ENCODE data around the gene KATNB1.

KATNB1 gene

DNA sequence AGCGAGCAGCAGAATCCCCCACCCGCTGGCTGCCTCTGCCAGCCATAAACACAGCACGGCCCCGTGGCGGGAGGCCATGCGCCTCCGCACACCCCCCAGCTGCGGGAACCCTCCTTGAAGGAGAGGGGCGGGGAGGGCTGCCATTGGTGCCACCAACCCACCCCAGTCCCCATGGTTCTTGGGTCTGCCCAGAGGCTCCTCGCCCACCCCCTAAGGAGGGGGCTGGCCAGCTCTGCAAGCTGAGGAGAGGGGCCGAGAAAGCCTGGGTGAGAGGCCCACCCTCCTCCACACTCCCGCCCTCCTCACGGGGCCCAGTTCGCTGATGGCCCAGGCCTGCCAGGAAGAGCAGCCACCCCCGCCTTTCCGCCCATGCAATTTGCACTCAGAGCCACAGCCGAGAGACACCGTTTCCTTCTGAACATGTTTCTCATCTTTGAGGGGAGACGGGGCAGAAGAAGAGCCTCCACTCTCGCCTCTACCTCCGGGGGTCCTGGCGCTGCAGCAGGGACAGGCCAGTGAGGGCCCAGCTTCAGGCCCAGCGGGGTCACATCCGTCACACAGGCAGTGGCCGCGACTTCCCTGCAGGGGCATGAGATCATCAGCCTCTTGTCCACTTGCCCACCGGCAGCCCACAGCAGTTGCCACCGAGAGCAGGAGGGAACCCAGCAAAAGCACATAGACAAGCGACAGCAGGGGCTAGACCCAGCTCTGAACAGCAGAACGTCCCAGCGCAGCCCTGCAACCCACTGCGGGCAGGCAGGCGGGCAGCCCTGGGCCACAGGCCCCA, 23.0 kb downstream of the KATNB1 start:
- no peak for FAIRE-seq

DNA sequence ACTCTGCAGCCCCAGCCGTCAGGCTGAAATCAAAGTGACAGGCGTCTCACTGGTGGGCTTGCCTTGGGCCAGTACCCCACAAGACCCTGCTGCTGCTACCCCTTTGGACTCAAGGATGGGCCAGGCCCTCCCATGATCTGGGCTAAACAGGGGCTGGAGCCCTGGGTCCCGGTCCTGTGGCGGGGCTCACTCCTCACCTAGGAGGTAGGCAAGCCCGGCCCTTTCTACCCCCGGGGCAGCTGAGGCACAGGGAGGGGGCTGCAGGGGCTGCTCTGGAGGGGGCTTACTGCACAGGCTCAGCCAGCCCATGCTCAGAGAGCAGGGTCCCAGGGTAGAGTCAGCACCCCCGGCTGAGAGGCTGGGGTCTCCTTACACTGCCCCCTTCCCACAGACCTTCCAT, 23.6 kb downstream of the KATNB1 start:
- FAIRE-seq: no peak

DNA sequence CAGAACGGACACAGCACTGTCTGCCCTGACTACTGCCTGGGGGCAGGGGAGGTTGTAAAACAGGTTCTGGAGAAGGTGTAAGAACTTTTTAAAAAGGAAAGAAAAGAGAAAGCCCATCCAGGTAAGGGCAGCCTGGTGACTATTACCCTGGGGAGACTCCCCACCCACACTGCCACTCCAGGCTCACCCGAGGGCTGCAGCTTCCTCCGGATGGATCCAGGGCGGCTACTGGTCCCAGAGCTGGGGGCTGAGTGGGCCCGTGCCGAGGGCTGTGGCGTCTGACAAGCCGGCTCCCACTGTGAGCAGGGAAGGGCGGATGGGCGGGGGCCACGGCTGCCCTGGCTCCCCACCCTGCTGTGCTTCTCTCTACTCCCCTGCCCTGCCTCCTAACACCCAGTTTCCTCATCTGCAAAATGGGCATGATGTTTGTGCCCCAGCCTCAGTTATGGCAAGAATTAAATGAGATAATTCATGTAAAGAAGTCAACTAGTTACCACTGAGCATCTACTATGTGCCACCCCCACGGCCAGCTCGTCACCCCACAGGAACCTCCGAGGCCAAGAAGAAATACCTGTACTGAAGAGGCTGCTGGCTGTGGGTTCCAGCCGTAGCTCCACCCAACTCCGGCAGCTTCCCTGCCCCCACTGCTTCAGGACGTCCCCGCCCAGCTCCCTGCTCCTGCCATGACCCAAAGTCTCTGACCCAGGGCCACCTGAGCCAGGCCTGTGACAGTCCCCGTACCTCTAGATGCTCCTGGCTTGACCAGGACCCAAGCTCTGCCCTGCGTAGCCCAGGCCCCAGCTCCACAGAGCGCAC, 24.2 kb downstream of the KATNB1 start:
- FAIRE-seq: no peak

- no peak for FAIRE-seq
Observed at GRCh38 chr16:57760357-57761160, 25.0 kb downstream of the KATNB1 start.

- no peak for FAIRE-seq
Observed at GRCh38 chr16:57761301-57761700, 25.7 kb downstream of the KATNB1 start.

DNA sequence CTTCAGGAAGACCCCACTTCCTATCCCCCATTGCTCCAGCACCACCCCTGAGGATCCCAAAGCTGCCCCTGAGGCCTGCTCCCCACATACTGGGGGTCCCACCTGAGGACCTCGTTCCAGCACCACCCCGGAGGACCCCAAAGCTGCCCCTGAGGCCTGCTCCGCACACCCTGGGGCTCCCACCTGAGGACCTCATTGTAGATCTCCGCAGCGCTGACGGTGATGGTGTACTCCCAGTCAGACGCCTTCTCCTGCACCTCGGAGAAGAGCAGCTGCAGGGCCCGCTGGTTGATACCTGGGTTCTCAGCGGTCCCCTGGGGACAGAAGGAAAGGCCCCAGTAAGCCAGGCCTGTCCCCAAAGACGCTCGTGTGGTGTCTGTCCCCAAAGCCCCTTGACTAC, 26.4 kb downstream of the KATNB1 start:
- FAIRE-seq: no peak

DNA sequence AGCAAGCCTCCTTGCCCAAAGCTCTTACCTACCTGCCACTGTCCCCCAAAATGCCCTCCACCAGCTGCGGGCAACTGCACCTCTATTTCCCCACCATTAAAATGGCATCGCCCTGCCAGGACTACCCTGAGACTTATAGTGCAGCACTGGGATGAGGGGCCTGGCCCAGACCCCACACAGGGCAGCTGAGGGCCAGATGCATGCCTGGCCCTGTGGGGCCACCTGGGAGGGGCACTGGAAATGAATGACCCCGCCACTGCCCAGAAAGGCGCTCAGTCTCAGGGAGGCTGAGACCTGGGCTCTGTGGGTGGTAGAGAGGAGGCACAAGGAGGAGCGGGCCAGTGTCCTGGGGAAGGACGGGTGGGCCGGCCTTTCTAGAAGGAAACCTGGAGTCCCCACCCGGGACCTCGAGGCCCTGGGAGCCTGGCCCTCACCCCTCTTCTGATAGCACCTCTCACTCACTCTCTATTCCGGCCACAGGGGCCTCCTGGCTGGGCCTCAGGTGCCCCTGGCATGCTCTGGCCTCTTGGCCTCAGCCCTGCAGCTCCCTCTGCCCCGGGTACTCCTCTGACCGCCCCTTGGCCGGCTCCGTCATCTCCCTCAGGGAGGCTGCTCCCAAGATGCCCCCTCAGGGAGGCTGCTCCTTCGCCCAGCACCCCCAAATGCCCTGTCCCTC, 26.9 kb downstream of the KATNB1 start:
- no peak for FAIRE-seq

DNA sequence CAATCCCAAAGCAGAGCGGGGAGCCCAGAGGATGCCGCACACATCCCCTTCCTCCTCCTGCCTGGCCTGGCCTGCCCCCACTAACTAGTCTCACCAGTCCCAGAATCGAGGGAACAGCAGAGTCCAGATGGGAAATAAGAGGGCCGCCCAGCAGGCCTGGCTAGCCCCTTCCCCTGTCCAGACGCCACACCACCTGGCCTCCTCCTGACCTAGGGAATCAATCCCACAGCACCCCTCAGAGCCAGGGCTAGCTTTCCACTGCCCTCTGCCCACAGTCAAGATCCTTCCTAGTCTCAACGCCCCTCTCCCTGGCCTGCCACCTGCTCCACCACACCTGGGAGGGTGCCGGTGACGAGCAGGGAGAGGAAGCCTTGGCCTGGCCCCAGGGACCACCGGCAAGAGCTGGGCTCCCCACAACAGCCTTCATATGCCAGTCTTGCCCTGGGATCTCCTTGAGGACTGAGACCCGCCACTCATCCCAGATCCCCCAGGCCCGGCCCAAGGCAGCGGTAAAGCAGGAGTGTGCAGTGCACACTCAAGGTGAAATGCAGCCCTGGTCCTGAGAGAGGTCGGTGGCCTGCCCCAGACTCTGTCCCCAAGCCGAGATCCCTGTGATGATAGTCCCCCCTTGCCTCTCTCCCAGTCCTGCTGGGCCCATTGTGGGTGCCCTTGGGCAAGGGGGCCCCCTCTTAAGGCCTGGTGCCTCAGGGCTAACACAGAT, 27.9 kb downstream of the KATNB1 start:
- no peak for FAIRE-seq

- FAIRE-seq: no peak
Observed at GRCh38 chr16:57764006-57764340, 28.4 kb downstream of the KATNB1 start.

- no peak for FAIRE-seq
Observed at GRCh38 chr16:57764341-57765159, 29.0 kb downstream of the KATNB1 start.

- FAIRE-seq: no peak
Observed at GRCh38 chr16:57765160-57765728, 29.7 kb downstream of the KATNB1 start.

DNA sequence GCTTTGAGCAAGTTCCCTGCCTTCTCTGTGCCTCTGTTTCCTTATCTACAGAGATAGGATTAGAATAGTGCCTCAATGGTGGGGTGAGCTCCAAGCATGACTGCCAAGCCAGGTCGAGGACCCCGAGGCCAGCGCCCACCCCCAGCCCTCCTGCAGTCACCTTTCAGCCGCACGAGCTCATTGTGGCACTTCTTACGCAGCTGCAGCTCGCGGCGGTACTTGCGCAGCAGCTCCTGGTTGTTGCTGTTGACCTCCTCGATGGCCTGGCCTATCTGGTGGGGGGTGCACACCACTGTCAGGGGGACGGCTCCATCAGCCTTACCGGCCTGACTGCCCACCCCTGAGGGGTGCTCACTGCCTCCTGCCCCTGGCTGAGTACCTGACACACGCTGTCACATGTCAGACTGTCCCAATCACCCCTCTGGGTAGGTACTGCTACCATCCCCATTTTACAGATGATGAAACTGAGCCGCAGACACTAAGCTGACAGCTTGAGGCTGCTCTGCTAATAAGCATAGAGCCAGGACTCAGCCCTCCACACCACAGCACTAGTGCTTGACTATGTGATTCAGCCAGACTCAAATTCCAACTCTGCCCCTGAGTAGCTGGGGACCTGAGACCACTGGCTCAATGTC, 31.3 kb downstream of the KATNB1 start:
- no peak for FAIRE-seq

GRCh38 chr16:57769541-57770145, 34.1 kb downstream of the KATNB1 start:
- FAIRE-seq: no peak

GRCh38 chr16:57770361-57770760, 34.8 kb downstream of the KATNB1 start:
- no peak for FAIRE-seq

- no peak for FAIRE-seq
Observed at GRCh38 chr16:57771141-57771785, 35.7 kb downstream of the KATNB1 start.

DNA sequence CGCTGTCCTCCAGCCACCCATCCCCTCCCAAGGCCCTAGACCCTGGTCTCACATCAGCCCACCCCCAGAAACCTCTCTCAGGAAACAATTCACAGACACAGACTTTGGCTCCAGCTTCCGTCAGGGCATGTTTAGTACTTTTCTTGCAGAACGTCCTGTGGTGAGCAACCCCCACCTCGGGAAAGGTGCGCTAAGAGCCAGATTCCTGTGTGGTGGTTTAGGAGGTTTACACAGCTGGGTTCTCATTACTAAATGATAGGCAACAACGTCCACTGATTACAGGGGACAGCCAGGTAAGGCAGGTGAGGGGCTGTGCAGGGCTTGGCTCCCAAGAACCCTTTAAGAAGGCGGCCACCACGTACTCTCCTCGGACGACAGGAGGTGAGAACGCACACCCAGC, 37.4 kb downstream of the KATNB1 start:
- FAIRE-seq: no peak

DNA sequence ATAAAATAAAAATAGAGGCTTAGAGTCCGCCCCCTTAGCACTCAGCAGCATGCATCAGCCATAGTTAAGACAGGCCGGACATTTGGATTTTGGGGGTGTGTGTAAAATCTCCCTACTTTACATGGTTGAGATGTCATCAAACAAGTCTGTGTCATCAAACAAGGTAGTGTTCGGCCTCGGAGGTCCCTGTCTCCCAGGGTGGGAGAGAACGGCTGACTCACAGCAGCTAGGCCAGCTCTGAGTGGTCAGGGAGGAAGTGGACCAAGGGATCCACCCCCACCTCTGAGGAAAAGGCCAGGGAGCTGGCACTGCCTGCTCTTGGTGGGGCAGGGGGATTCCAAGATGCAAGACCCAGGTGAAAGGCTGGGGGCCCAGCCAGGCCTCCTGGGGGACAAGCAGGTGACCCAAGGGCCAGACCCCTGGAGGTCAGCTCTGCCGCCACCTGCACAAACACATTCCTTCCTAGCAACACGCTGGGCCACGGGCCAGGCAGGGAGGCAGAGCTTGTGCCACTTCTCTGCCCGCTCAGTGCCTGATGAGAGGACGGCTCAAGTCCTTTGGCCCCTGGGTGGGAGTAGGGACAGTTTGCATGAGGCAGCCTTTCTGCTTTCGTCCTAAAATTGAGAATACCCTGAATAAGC, 38.2 kb downstream of the KATNB1 start:
- no peak for FAIRE-seq

DNA sequence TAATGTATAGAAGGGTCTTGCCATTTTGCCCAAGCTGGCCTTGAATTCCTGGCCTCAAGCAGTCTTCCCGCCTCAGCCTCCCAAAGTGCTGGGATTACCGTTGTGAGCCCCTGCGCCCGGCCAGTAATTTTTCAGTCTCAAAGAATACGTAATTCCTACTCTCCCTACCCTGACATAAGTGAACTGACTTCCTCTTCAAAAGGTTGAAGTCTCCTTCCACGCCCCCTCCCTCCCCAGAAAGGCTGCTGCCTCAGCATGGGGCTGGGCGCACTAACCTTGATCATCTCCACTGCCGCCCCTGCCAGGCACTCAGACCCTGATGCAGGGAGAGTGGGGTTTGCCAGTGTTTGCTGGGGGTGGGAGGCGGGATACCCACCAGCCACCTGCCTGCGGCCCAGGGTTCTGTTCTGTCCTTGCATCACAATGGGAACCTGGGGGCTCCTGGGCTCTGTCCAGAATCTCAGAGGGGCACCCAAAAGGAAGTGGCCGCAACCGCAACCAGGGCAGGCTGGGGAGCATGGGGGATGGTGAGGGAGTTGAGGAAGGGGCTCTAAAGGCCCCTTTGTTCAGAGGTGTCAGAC, 39.2 kb downstream of the KATNB1 start:
- no peak for FAIRE-seq
